ENCODE data around the gene CPSF4.

Gene CPSF4

GRCh38 chr7:99419323-99420021 lies 19.3 kb upstream of the CPSF4 start:
- H4K20me1 ChIP-seq (ENCODE audit: low read depth, low read length), result no peaks in the 10 kb centered on the region
- no peaks in the 10 kb centered on the region for H3K9me2 ChIP-seq (replicated peaks; ENCODE audit: insufficient read depth, low read length)
- no peak overlapping the region for H2AFZ ChIP-seq (ENCODE audit: low read depth, low read length, severe bottlenecking)
- no peak overlapping the region for H3K27ac ChIP-seq (ENCODE audit: low read depth, low read length)
- H3K4me2 ChIP-seq (ENCODE audit: low read depth, low read length, poor library complexity, severe bottlenecking), result no peak overlapping the region
- TF ChIP-seq, protein P1, sequence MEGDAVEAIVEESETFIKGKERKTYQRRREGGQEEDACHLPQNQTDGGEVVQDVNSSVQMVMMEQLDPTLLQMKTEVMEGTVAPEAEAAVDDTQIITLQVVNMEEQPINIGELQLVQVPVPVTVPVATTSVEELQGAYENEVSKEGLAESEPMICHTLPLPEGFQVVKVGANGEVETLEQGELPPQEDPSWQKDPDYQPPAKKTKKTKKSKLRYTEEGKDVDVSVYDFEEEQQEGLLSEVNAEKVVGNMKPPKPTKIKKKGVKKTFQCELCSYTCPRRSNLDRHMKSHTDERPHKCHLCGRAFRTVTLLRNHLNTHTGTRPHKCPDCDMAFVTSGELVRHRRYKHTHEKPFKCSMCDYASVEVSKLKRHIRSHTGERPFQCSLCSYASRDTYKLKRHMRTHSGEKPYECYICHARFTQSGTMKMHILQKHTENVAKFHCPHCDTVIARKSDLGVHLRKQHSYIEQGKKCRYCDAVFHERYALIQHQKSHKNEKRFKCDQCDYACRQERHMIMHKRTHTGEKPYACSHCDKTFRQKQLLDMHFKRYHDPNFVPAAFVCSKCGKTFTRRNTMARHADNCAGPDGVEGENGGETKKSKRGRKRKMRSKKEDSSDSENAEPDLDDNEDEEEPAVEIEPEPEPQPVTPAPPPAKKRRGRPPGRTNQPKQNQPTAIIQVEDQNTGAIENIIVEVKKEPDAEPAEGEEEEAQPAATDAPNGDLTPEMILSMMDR (IDR thresholded peaks at IDR 0.05; ENCODE audit: insufficient read depth, low read length, poor library complexity, severe bottlenecking), result no peak
- TF ChIP-seq EZH2phosphoT487 (conservative IDR thresholded peaks at IDR 0.05; ENCODE audit: low read length), result no peak
- no peaks in the 10 kb centered on the region for H3K27me3 ChIP-seq (ENCODE audit: low read length)
- H3K4me3 ChIP-seq (ENCODE audit: insufficient read depth, low read length, poor library complexity, severe bottlenecking), result no peak overlapping the region
- no peaks in the 10 kb centered on the region for H3K9me3 ChIP-seq (ENCODE audit: insufficient read depth, low read length)
- H3K9ac ChIP-seq (ENCODE audit: low read length), result no peak overlapping the region
- H3K36me3 ChIP-seq (ENCODE audit: low read length), result peaks cover 12% of the 10 kb centered on the region; the same call in 1 of the 2 replicates
- H3K79me2 ChIP-seq (ENCODE audit: insufficient read depth, low read length), result no peaks in the 10 kb centered on the region
- H3F3A ChIP-seq (ENCODE audit: insufficient read depth), result peaks cover 14% of the 10 kb centered on the region; the same call in 1 of the 2 replicates

GRCh38 chr7:99420213-99420612 lies 18.5 kb upstream of the CPSF4 start:
- H3K4me2 ChIP-seq (ENCODE audit: low read depth, low read length, poor library complexity, severe bottlenecking), result no peak overlapping the region

DNA sequence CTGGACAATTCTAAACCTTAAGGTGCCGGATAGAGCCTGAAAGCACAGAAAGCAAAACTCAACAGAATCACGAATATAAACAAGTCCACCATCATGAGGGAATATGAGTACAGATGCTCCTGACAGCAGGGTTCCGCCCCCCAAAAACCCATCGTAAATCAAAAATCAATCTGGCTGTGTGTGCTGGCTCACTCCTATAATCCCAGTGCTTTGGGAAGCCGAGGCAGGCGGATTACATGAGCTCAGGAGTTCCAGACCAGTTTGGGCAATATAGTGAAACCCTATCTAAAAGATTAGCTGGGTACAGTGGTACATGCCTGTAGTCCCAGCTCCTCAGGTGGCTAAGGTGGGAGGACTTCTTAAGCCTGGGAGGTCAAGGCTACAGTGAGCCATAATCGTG lies 17.8 kb upstream of the CPSF4 start:
- Histone ChIP-seq H3K9me2 (replicated peaks; ENCODE audit: insufficient read depth, low read length) (no peaks in the 10 kb centered on the region), H3K27me3 (ENCODE audit: low read length) (no peaks in the 10 kb centered on the region), H3K4me2 (ENCODE audit: low read depth, low read length, poor library complexity, severe bottlenecking) (no peak overlapping the region), H4K20me1 (ENCODE audit: low read depth, low read length) (no peaks in the 10 kb centered on the region), H3K9ac (ENCODE audit: low read length) (no peak overlapping the region), H2AFZ (ENCODE audit: low read depth, low read length, severe bottlenecking) (no peak overlapping the region), H3F3A (ENCODE audit: insufficient read depth) (peaks cover 14% of the 10 kb centered on the region; the same call in 1 of the 2 replicates), H3K27ac (ENCODE audit: low read depth, low read length) (no peak overlapping the region), H3K36me3 (ENCODE audit: low read length) (peaks cover 10% of the 10 kb centered on the region; the same call in 1 of the 2 replicates), H3K4me3 (ENCODE audit: insufficient read depth, low read length, poor library complexity, severe bottlenecking) (no peak overlapping the region), H3K9me3 (ENCODE audit: insufficient read depth, low read length) (no peaks in the 10 kb centered on the region), H3K79me2 (ENCODE audit: insufficient read depth, low read length) (no peaks in the 10 kb centered on the region)
- TF ChIP-seq EZH2phosphoT487 (conservative IDR thresholded peaks at IDR 0.05; ENCODE audit: low read length), result no peak
- TF ChIP-seq, protein P1 (IDR thresholded peaks at IDR 0.05; ENCODE audit: insufficient read depth, low read length, poor library complexity, severe bottlenecking), result no peak

More at GRCh38 chr7:99420213-99420612, 18.5 kb upstream of the CPSF4 start:
- H3K4me3 ChIP-seq (ENCODE audit: insufficient read depth, low read length, poor library complexity, severe bottlenecking), result no peak overlapping the region
- H3K9me3 ChIP-seq (ENCODE audit: insufficient read depth, low read length), result no peaks in the 10 kb centered on the region
- H3K79me2 ChIP-seq (ENCODE audit: insufficient read depth, low read length), result no peaks in the 10 kb centered on the region
- peaks cover 12% of the 10 kb centered on the region; the same call in 1 of the 2 replicates for H3K36me3 ChIP-seq (ENCODE audit: low read length)
- no peaks in the 10 kb centered on the region for H4K20me1 ChIP-seq (ENCODE audit: low read depth, low read length)
- H3K9ac ChIP-seq (ENCODE audit: low read length), result no peak overlapping the region
- no peak overlapping the region for H2AFZ ChIP-seq (ENCODE audit: low read depth, low read length, severe bottlenecking)
- no peaks in the 10 kb centered on the region for H3K27me3 ChIP-seq (ENCODE audit: low read length)
- peaks cover 14% of the 10 kb centered on the region; the same call in 1 of the 2 replicates for H3F3A ChIP-seq (ENCODE audit: insufficient read depth)
- TF ChIP-seq EZH2phosphoT487 (conservative IDR thresholded peaks at IDR 0.05; ENCODE audit: low read length), result no peak
- TF ChIP-seq, protein P1 (IDR thresholded peaks at IDR 0.05; ENCODE audit: insufficient read depth, low read length, poor library complexity, severe bottlenecking), result no peak
- no peaks in the 10 kb centered on the region for H3K9me2 ChIP-seq (replicated peaks; ENCODE audit: insufficient read depth, low read length)
- H3K27ac ChIP-seq (ENCODE audit: low read depth, low read length), result no peak overlapping the region
